ENCODE measurements around the gene GRIFIN. TPM values are rescaled to one million over a fixed set of nuclear protein-coding genes. Genes with fewer than 3 reads are reported as not detected.

Gene GRIFIN
- total RNA-seq, 2 donors from 2014 or later, result not detected

DNA sequence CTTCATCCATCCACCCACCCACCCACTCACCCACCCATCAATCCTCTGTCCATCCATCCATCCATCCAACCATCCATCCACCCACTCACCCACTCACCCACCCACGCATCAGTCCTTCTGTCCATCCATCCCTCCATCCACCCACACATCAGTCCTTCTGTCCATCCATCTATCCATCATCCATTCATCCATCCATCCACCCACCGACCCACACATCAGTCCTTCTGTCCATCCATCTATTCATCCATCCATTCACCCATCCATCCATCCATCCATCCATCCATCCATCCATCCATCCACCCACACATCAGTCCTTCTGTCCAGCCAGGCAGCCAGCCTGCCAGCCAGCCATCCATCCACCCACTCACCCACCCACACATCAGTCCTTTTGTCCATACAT, 15.8 kb upstream of the GRIFIN start:
- H3K36me3 ChIP-seq, result no peaks in the 10 kb centered on the region
- H3K4me3 ChIP-seq, result no peak overlapping the region
- no peaks in the 10 kb centered on the region for H3K27me3 ChIP-seq (replicated peaks; ENCODE audit: insufficient read depth)
- H3K9me3 ChIP-seq, result no peaks in the 10 kb centered on the region
- no peak for TF ChIP-seq CTCF (IDR thresholded peaks at IDR 0.05)
- H3K4me1 ChIP-seq (ENCODE audit: control insufficient read depth in 1 of 2, low read depth in 2 of 2), result peaks cover 15 to 30% of the 10 kb centered on the region in 2 donors
- no peak for DNase-seq (ENCODE audit: low spot score)
- ATAC-seq (ENCODE audit: insufficient number of reproducible peaks, low FRiP score, low read depth), result no peak
- no peak overlapping the region for H3K27ac ChIP-seq

DNA sequence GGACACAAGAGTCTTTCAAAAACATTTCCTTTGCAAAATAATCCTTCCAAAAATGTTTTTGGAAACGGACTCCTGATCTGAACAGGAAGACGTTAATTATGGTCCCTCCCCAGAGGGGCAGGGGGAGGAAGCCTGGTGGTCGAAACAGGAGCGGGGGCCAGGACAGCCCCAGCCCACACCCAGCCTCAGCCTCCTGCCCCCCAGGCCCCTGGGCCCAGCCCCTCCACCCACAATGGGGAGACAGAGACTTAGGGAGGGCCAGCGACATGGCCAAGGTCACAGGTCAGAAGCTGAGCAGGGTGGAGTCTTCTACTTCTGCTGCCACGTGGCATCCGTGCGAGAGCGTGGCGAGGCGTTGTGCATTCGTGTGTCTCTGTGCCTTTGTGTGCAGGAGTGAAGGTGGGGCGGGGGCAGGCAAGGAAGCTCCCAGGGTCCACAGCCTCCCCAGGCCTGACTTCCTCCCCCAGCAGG, 14.0 kb upstream of the GRIFIN start:
- DNase-seq (ENCODE audit: low spot score), result no peak
- Histone ChIP-seq H3K27me3 (replicated peaks; ENCODE audit: insufficient read depth) (no peaks in the 10 kb centered on the region), H3K27ac (peak overlapping the region in 1 of 2 donors; percentile 44), H3K36me3 (no peaks in the 10 kb centered on the region), H3K9me3 (no peaks in the 10 kb centered on the region), H3K4me1 (ENCODE audit: control insufficient read depth in 1 of 2, low read depth in 2 of 2) (peaks cover 15 to 33% of the 10 kb centered on the region in 2 donors), H3K4me3 (no peak overlapping the region)
- no peak for ATAC-seq (ENCODE audit: insufficient number of reproducible peaks, low FRiP score, low read depth)
- no peak for TF ChIP-seq CTCF (IDR thresholded peaks at IDR 0.05)

GRCh38 chr7:2488681-2489080, 12.5 kb upstream of the GRIFIN start:
- Histone ChIP-seq H3K9me3 (no peaks in the 10 kb centered on the region), H3K27me3 (replicated peaks; ENCODE audit: insufficient read depth) (no peaks in the 10 kb centered on the region), H3K4me1 (ENCODE audit: control insufficient read depth in 1 of 2, low read depth in 2 of 2) (peaks cover 15 to 33% of the 10 kb centered on the region in 2 donors), H3K4me3 (peak overlapping the region; percentile 22), H3K36me3 (no peaks in the 10 kb centered on the region), H3K27ac (peak overlapping the region; percentile 33 to 68)
- TF ChIP-seq CTCF (IDR thresholded peaks at IDR 0.05), result no peak
- ATAC-seq (ENCODE audit: insufficient number of reproducible peaks, low FRiP score, low read depth), result no peak
- DNase-seq (ENCODE audit: low spot score), result no peak

DNA sequence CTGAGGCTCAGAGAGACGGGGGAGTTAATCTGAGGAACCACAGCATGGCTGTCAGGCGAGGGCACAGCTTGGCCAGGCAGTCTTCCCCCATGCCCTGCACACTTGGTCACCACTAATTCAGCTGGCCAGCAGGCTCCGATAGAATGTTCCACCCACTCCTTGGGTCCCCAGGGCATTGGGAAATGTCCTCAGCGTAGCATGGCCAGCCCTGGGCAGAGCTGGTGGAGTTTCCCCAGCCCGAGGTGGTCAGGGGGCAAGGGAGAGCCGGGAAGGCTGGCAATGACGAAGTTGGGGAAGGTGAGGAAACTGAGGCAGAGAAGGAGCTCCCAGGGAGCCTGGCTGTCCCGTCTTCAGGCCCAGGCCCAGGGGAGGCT, 12.1 kb upstream of the GRIFIN start:
- H3K27me3 ChIP-seq (replicated peaks; ENCODE audit: insufficient read depth), result no peaks in the 10 kb centered on the region
- DNase-seq (ENCODE audit: low spot score) (peak; percentile 74), ATAC-seq (ENCODE audit: insufficient number of reproducible peaks, low FRiP score, low read depth) (peak; percentile 90)

DNA sequence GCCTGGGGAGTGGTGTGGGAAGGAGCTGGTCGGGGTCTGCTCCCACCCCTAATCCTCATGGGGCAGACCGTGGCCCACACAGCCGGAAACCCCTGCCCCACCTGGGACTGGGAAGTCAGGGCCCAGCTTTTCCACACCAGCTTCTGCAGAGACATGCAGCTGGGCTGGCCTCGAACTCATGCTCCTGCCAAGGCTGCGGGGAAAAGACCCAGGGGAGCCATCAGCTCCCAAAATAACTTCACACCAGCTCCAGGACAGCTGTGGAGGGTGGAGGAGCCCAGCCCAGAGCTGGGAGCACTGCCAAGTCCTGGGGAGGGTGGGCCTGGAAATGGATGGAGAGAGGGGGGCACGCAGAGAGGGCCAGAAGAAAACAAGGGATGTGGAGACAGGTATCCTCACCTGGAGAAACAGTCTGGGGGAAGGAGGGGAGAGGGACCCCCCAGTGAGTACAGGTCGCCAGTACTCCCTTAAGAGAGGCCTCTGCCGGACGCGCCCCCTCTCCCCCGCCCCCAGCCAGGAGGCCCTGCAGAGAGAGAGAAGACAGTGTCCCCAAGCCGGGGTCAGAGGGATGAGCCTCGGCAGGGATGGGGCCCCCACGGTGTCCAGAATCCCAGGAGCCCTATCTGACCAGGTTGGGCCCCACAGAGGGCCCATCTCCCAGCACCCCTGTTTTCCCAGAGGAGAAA, 11.5 kb upstream of the GRIFIN start:
- Histone ChIP-seq H3K4me1 (ENCODE audit: control insufficient read depth in 1 of 2, low read depth in 2 of 2) (peaks cover 15 to 33% of the 10 kb centered on the region in 2 donors), H3K27me3 (replicated peaks; ENCODE audit: insufficient read depth) (no peaks in the 10 kb centered on the region), H3K4me3 (peak overlapping the region; percentile 22), H3K36me3 (no peaks in the 10 kb centered on the region), H3K9me3 (peaks cover 5% of the 10 kb centered on the region), H3K27ac (peak overlapping the region; percentile 33 to 68)
- ATAC-seq (ENCODE audit: insufficient number of reproducible peaks, low FRiP score, low read depth) (peak; percentile 26), DNase-seq (ENCODE audit: low spot score) (no peak)
- TF ChIP-seq CTCF (IDR thresholded peaks at IDR 0.05), result no peak

More for the DNA sequence above, 12.1 kb upstream of the GRIFIN start:
- Histone ChIP-seq H3K4me1 (ENCODE audit: control insufficient read depth in 1 of 2, low read depth in 2 of 2) (peaks cover 15 to 33% of the 10 kb centered on the region in 2 donors), H3K36me3 (no peaks in the 10 kb centered on the region), H3K4me3 (peak overlapping the region; percentile 22), H3K27ac (peak overlapping the region; percentile 33 to 68), H3K9me3 (peaks cover under 1% of the 10 kb centered on the region)
- no peak for TF ChIP-seq CTCF (IDR thresholded peaks at IDR 0.05)
